BLaER1 treated with 17β-estradiol and CSF1 and Interleukin-3, amounts not matched to agents 10 nM and 100 nM (cell line): ENCODE data around the gene KIF5B.
"Not testable (repeated sequence)": the region's sequence is repeated elsewhere in the genome, so short reads cannot be mapped to it uniquely, and the experiment has no call there.

Experiments used
- H3K27ac ChIP-seq, 11 experiments: shearing (Covaris generic); formaldehyde crosslinking; 2 replicates each; pipeline ENCODE4 v1.8.1; 2022
- H3K27me3 ChIP-seq, 11 experiments: shearing (Covaris generic); formaldehyde crosslinking; 2 replicates each; pipeline ENCODE4 v1.8.1; 2022
- H3K36me3 ChIP-seq, 11 experiments: shearing (Covaris generic); formaldehyde crosslinking; 2 replicates each; pipeline ENCODE4 v1.8.1; 2022
- H3K4me1 ChIP-seq, 10 experiments: shearing (Covaris generic); formaldehyde crosslinking; 2 replicates each; pipeline ENCODE4 v1.8.1; 2022
- H3K4me2 ChIP-seq, 11 experiments: shearing (Covaris generic); formaldehyde crosslinking; 2 replicates each; pipeline ENCODE4 v1.8.1; 2022
- H3K4me3 ChIP-seq, 10 experiments: shearing (Covaris generic); formaldehyde crosslinking; 2 replicates each; pipeline ENCODE4 v1.8.1; 2022
- H3K9ac ChIP-seq, 11 experiments: shearing (Covaris generic); formaldehyde crosslinking; 2 replicates each; pipeline ENCODE4 v1.8.1; 2022
- H3K9me3 ChIP-seq, 11 experiments: shearing (Covaris generic); formaldehyde crosslinking; replicated peaks in 1 of 11; 2 replicates each; pipeline ENCODE4 v1.8.1; 2022
- H4K20me1 ChIP-seq, 11 experiments: shearing (Covaris generic); formaldehyde crosslinking; 2 replicates each; pipeline ENCODE4 v1.8.1; 2022
- Cebpa-rat ChIP-seq, 11 experiments: shearing (Covaris generic); IDR thresholded peaks; 2 replicates each; pipeline ENCODE4 v1.8.1; 2022

Gene KIF5B

GRCh38 chr10:32091046-32091445 lies 34.8 kb upstream of the KIF5B start:
- no peaks in the 10 kb centered on the region for H3K36me3 ChIP-seq
- H3K4me3 ChIP-seq: no peak overlapping the region
- H3K9ac ChIP-seq: no peak overlapping the region
- H3K4me1 ChIP-seq: no peaks in the 10 kb centered on the region
- no peaks in the 10 kb centered on the region for H4K20me1 ChIP-seq
- H3K9me3 ChIP-seq: peaks cover 0 to 6% (median 0%) of the 10 kb centered on the region in 11 experiments; a peak in 4 of 22 replicates
- no peaks in the 10 kb centered on the region for H3K27me3 ChIP-seq
- no peak overlapping the region for H3K4me2 ChIP-seq
- no peak overlapping the region for H3K27ac ChIP-seq
- TF ChIP-seq Cebpa-rat (IDR thresholded peaks at IDR 0.05): no peak

GRCh38 chr10:32084185-32084851 lies 28.1 kb upstream of the KIF5B start:
- Histone ChIP-seq H3K9ac (no peak overlapping the region), H3K4me1 (no peaks in the 10 kb centered on the region), H3K4me2 (no peak overlapping the region), H3K27ac (no peak overlapping the region), H3K27me3 (no peaks in the 10 kb centered on the region), H4K20me1 (no peaks in the 10 kb centered on the region), H3K4me3 (no peak overlapping the region), H3K36me3 (no peaks in the 10 kb centered on the region), H3K9me3 (no peaks in the 10 kb centered on the region)
- TF ChIP-seq Cebpa-rat (IDR thresholded peaks at IDR 0.05): no peak

DNA sequence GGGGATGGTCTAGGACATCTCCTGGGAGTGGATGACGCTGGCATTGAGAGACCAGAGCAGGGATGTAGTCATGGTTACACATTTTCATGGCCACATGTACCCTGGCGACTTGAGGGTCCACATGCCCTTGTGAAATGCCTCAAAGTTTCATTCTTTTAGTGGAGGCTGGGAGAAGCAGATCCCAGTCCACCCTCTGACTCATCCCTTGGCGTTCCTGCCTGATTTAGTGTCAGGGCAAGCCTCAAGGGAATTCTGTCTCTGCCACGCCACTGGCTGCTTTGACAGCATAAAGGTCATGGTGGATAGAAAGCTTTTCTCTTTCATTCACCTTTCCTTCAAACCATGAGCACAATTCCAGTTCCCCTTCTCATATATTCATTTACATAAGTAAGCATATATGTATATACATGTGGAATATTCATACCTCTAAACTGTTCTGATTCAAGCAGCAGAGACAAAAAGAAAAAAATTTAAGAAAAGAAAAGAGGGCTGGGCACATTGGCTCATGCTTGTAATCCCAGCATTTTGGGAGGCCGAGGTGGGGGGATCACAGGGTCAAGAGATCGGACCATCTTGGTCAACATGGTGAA lies 21.8 kb upstream of the KIF5B start:
- no peak overlapping the region for H3K4me3 ChIP-seq
- no peaks in the 10 kb centered on the region for H3K9me3 ChIP-seq
- H3K4me1 ChIP-seq: peaks cover 0 to 5% (median 0%) of the 10 kb centered on the region in 10 experiments; a peak in 2 of 20 replicates
- no peak overlapping the region for H3K27ac ChIP-seq
- H3K4me2 ChIP-seq: peak overlapping the region in 2 of 11 experiments; percentile 16 to 33; a peak in 3 of 22 replicates
- no peaks in the 10 kb centered on the region for H3K36me3 ChIP-seq
- no peak overlapping the region for H3K9ac ChIP-seq
- no peaks in the 10 kb centered on the region for H3K27me3 ChIP-seq
- TF ChIP-seq Cebpa-rat (IDR thresholded peaks at IDR 0.05): no peak
- no peaks in the 10 kb centered on the region for H4K20me1 ChIP-seq

DNA sequence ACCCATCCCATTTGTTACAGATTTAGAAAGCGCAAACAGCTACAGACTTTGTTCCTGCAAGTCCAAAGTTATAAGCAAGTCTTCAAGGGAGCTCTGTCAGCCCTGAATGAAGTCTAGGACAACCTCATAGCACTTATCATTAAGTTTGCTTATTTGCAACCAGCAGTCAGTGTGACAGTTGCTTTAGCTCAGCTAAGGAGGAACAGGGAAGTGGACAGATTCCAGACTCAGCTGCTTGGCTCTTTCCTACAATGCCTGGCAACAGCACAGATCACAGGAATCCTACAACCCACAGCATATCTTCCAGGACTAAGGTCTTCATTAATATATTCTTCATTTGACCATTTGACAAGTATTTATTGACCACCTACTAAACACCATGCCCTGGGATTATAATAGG lies 17.4 kb upstream of the KIF5B start:
- Histone ChIP-seq H3K9me3 (no peaks in the 10 kb centered on the region), H3K36me3 (no peaks in the 10 kb centered on the region), H3K27ac (no peak overlapping the region), H3K27me3 (no peaks in the 10 kb centered on the region), H3K4me3 (no peak overlapping the region), H3K9ac (no peak overlapping the region), H3K4me2 (no peak overlapping the region), H3K4me1 (peaks cover 0 to 5% (median 0%) of the 10 kb centered on the region in 10 experiments; a peak in 2 of 20 replicates), H4K20me1 (no peaks in the 10 kb centered on the region)
- TF ChIP-seq Cebpa-rat (IDR thresholded peaks at IDR 0.05): no peak

GRCh38 chr10:32073128-32073527 lies 16.9 kb upstream of the KIF5B start:
- no peak for TF ChIP-seq Cebpa-rat (IDR thresholded peaks at IDR 0.05)
- Histone ChIP-seq H4K20me1 (no peaks in the 10 kb centered on the region), H3K9ac (no peak overlapping the region), H3K36me3 (no peaks in the 10 kb centered on the region), H3K27ac (no peak overlapping the region), H3K9me3 (no peaks in the 10 kb centered on the region), H3K27me3 (no peaks in the 10 kb centered on the region), H3K4me2 (no peak overlapping the region), H3K4me3 (no peak overlapping the region), H3K4me1 (peaks cover 0 to 5% (median 0%) of the 10 kb centered on the region in 10 experiments; a peak in 2 of 20 replicates)

GRCh38 chr10:32072025-32072800 lies 16.0 kb upstream of the KIF5B start:
- H4K20me1 ChIP-seq: no peaks in the 10 kb centered on the region
- H3K9me3 ChIP-seq: no peaks in the 10 kb centered on the region
- no peak overlapping the region for H3K4me2 ChIP-seq
- H3K27me3 ChIP-seq: no peaks in the 10 kb centered on the region
- peaks cover 0 to 3% (median 0%) of the 10 kb centered on the region in 10 experiments; a peak in 1 of 20 replicates for H3K4me1 ChIP-seq
- no peak overlapping the region for H3K9ac ChIP-seq
- no peak overlapping the region for H3K4me3 ChIP-seq
- no peaks in the 10 kb centered on the region for H3K36me3 ChIP-seq
- TF ChIP-seq Cebpa-rat (IDR thresholded peaks at IDR 0.05): no peak
- H3K27ac ChIP-seq: no peak overlapping the region

- TF ChIP-seq Cebpa-rat (IDR thresholded peaks at IDR 0.05): no peak
- Histone ChIP-seq H4K20me1 (no peaks in the 10 kb centered on the region), H3K9ac (no peak overlapping the region), H3K4me1 (peaks cover 0 to 19% (median 7%) of the 10 kb centered on the region in 10 experiments; a peak in 12 of 20 replicates), H3K36me3 (no peaks in the 10 kb centered on the region), H3K27ac (no peak overlapping the region), H3K4me2 (no peak overlapping the region), H3K27me3 (no peaks in the 10 kb centered on the region), H3K9me3 (peaks cover 0 to 5% (median 0%) of the 10 kb centered on the region in 11 experiments; a peak in 4 of 22 replicates), H3K4me3 (no peak overlapping the region)
Measured at GRCh38 chr10:32070645-32071044, 14.4 kb upstream of the KIF5B start.

DNA sequence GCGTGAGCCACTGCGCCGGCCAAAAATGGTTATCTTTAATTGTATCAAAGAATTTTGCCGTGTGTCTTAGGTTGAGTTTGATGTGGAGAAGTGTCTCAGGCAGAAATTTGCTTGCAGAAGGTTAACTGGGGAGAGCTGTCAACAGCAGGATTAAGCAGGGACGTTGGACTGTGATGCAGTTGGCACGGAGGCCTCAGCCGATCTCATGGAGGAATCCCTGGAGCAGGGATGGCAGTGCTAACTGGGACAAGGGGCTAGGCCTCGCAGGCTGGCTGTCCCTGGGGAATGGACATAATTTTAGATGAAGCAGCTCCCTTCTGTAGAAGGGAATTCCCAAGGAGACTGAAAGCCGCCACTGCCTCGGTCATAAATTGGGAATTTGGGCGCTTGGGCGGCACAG lies 12.3 kb upstream of the KIF5B start:
- H4K20me1 ChIP-seq: no peaks in the 10 kb centered on the region
- no peak for TF ChIP-seq Cebpa-rat (IDR thresholded peaks at IDR 0.05)
- H3K36me3 ChIP-seq: no peaks in the 10 kb centered on the region
- peaks cover 0 to 10% (median 8%) of the 10 kb centered on the region in 11 experiments; a peak in 13 of 22 replicates for H3K9me3 ChIP-seq
- H3K4me3 ChIP-seq: no peak overlapping the region
- H3K27ac ChIP-seq: no peak overlapping the region
- no peak overlapping the region for H3K4me2 ChIP-seq
- H3K9ac ChIP-seq: no peak overlapping the region
- H3K27me3 ChIP-seq: no peaks in the 10 kb centered on the region
- H3K4me1 ChIP-seq: peaks cover 0 to 28% (median 8%) of the 10 kb centered on the region in 10 experiments; a peak in 12 of 20 replicates

DNA sequence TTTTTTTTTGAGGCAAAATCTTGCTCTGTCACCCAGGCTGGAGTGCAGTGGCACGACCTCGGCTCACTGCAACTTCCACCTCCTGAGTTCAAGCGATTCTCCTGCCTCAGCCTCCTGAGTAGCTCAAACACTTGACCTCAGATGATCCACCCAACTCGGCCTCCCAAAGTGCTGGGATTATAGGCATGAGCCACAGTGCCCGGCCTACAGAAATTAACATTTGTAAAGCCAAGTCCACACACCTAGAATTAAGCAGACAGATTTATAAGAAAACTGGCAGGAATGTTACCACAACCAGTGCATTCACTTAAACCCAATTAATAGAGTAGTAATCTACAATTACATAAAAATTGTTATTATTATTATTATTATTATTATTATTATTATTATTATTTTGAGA lies 11.7 kb upstream of the KIF5B start:
- not testable (repeated sequence) for H3K27ac ChIP-seq, H3K36me3 ChIP-seq, H3K4me2 ChIP-seq, H3K9ac ChIP-seq, H3K9me3 ChIP-seq, H3K4me3 ChIP-seq, H3K27me3 ChIP-seq, H4K20me1 ChIP-seq
- peaks cover 0 to 28% (median 8%) of the 10 kb centered on the region in 10 experiments; a peak in 12 of 20 replicates for H3K4me1 ChIP-seq
